Fibroblast of peridontal ligament (primary cell): ENCODE results near the gene ASCL2.

Experiments
- DNase-seq: peaks from one replicate; pipeline ENCODE4 v3.0.0-alpha.2; 2010; ENCODE audit errors: extremely low read depth

ASCL2 gene

DNA sequence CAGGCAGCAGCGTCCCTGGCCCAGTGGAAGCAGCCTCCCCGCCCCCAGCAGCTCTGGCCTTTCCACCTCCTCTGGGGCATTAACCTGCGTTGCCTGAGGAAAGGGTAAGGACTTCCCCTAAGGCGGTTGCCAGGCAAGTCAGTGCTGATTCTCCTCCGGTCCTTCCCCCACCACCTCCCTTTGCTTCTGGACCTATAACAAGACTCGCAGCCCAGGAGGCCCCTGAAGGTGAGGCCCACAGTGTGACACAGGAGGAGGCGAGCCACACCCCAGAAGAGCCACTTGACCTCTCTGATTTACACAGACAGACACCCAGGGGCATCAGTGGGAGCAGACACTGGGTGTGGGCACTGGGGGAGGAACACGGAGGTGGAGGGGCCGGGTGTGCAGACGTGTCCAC, 35.4 kb downstream of the ASCL2 start:
- DNase-seq, result no peak

DNA sequence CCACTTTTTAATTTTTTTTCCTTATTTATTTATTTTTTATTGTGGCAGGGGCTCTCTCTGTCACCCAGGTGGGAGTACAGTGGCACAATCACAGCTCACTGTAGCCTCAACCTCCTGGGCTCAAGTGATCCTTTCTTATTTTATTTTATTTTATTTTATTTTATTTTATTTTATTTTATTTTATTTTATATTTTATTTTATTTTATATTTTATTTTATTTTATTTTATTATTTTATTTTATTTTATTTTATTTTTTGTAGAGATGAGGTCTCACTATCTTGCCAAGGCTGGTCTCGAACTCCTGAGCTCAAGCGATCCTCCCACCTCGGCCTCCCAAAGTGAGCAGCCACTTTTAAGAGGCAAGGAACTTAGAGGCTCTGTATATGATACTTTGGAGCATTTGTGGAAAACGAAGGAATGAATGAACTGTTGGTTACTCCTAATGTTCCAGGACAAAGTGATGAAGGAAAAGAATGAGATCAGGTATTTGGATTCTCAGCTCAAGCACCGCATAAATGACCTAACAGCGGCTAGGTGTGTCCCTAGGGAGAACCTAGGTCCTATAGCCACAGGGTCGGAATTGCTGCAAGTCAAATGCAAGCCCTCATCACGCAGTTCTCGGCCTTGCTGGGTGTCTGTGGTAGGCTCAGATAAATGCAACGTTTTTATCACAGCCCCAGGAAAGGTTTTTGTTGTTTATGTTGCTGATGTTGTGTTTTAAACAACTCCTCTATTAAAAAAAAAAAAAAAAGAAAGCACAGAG, 36.5 kb downstream of the ASCL2 start:
- no peak for DNase-seq

DNA sequence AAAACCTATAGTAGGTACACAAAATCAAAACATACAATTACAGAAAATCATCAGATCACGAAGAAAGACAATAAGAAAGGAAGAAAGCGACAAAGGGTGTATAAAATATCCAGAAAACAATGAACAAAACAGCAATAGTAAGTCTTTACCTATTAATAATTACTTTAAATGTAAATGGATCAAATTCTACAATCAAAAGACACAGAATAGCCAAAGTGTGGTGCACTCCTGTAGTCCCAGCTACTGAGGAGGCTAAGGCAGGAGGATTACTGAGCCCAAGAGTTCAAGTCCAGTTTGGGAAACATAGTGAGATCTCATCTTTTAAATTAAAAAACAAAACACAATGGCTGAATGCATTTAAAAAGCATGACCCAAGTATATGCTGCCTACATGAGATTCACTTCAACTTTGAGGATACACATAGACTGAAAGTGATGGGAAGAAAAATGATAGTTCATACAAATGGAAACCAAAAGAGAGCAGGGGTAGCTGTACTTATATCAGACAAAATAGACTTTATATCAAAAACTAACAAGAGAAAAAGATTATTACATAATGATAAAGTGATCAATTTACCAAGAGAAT, 40.6 kb downstream of the ASCL2 start:
- no peak for DNase-seq

DNA sequence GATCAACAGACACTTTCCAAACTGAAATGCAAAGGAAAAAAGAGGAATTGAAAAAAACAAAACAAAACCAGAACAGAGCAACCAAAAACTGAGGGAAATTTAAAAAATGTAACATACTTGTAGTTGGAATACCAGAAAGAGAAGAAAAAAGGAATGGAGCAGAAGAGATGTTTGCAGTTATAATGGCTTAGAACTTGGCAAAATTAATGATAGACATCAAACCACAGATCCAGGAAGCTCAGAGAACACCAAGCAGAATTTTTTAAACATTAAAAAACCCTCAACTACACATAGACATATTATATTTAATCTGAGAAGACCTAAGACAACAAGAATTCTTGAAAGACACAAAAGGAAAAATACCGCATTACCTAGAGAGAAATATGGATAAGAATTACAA, 46.1 kb downstream of the ASCL2 start:
- DNase-seq, result no peak

DNA sequence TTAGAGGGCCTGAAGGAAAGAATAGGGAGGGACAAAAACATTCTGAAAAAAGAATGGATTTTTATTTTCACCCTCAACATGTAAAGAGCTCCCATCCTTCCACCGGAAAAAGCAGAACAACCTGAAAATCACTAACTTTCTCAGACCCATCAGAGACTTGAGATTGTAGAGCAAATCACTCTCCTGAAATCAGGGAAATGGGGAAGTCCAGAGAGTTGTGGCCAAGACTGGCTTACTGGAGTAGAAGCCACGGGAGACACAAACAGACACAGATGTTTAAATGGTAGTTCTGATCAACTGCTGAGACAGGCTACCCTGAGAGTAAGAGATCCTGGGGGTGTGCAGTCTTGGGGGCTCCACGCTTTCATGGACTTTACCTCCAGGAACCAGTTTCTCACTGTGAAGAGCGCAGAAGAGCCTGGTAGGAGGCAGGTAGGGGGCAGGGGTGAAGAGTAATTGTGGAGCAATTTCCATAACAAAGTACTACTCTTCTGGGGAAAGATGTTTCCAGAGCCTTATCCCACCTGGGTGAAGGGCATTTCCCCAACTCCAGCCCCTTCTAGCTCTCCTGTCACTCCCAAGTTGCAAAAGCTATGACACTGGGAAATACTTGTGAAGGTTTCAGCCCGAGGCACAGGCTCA, 47.1 kb downstream of the ASCL2 start:
- DNase-seq, result no peak

DNA sequence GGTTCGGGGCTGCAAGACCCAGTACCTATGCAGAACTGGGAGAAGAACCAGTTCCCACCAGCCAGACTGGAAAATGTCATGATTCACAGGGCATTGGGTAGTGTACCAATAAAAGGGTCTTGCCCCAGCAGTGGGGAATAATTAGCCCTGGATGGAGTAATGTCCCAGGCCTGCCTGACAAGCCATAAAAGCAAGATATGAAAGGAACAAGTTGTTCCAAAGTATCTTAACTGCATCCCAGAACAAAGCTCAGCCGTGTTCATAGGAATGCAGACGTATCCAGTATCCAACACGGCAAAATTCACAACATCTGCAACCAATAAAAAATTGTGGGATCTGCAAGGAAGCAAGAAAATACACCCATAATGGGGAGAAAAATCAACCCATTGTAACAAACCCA, 47.9 kb downstream of the ASCL2 start:
- DNase-seq, result peak; percentile 16

DNA sequence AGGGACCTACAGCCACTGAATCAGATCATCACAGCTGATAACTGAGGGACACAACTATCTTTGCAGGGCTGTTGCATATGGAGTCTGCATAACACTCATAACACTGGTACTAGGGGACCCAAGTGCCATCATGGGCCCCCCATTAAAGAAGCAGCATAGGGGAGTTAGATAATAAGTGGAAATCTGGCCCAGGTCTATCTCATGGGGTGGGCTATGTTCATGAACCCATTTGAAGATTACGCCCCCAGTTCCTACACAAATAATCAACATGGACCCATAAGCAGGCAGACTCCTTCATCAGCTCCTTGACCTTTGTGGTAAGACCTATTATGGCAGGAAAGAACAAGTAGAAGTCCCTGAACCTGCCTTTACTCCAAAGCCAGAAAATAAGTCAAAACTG, 48.8 kb downstream of the ASCL2 start:
- DNase-seq, result no peak

DNA sequence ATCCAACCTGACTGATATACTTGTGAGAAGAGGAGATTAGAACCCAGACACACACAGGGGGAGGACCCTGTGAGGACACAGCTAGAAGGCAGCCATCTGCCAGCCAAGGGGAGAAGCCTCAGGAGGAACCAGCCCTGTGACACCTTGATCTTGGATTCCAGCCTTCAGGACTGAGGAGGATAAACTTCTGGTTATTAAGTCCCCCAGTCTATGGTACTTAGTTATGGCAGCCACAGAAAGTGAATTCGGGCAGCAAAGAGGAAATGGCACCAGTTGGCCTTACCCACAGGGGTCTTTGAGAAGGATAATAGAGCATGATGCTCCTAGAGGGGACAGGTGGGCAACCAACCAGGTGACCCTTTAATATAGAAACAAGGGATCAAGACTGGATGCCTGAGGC, 49.4 kb downstream of the ASCL2 start:
- DNase-seq, result no peak

DNA sequence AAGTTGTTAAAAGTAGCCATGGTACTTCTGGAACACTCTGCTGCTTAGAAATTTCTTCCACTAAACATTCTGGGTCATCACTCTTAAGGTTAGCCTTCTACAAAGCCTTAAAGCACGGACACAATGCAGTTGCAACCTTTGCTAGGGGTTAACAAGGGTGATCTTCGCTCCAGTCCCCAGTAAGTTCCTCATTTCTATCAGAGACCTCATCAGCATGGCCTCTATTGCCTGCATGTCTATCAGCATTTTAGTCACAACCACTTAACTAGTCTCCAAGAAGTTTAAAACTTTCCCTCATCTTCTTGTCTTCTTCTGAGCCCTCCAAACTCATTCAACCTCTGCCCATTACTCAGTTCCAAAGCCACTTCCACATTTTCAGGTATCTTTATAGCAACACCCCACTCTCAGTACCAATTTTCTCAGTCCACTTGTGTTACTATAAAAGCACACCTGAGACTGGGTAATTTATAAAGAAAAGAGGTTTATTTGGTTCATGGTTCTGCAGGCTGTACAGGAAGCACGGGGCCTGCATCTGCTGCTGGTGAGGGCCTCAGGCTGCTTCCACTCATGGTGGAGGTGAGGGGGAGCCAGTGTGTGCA, 50.1 kb downstream of the ASCL2 start:
- no peak for DNase-seq

DNA sequence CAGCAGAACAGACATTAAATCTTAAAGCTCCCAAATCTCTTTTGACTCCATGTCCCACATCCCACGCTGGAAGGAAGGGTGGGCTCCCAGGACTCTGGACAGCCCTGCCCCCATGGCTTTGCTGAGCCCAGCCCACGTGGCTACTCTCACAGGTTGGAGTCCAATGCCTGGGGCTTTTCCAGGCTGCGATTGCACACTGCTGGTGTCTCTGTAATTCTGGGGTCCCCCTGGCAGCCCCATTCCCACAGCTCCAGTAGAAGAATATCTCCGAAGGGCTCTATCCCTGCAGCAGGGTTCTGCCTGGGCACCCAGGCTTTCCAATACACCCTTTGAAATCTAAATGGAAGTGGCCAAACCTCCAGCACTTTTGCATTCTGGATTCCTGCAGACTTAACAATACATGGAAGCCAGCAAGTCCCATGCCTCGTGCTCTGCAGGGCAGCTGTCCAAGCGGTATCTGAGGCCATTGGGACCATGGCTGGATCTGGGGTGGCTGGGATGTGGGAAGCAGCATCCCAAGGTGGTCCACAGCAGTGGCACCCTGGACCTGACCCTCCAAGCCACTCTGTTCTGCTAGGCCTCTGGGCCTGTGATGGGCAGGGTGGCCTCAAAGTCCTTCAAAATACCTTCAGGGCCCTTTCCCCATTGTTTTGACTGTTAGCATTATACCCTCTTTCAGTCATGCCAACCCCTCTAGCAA, 50.9 kb downstream of the ASCL2 start:
- DNase-seq, result no peak
